Hepatocyte (in vitro differentiated cells): ENCODE data around the gene CFAP53.

Experiments used
- CTCF ChIP-seq: fragments of 200-600 bp; sonication (generic); IDR thresholded peaks from 2 replicates; pipeline ENCODE4 v1.5.1; 2016; ENCODE audit warnings: antibody characterized with exemption, mild to moderate bottlenecking; ENCODE audit not compliant: poor library complexity
- EZH2 ChIP-seq: fragments of 200-600 bp; sonication (generic); IDR thresholded peaks from 2 replicates; pipeline ENCODE4 v1.6.1; 2016; ENCODE audit warnings: antibody characterized with exemption, mild to moderate bottlenecking, borderline replicate concordance
- EZH2phosphoT487 ChIP-seq: fragments of 200-600 bp; sonication (generic); IDR thresholded peaks from one replicate; pipeline ENCODE4 v1.6.1; 2018; ENCODE audit warnings: antibody characterized with exemption, mild to moderate bottlenecking, low read depth, moderate library complexity; ENCODE audit not compliant: unreplicated experiment, severe bottlenecking

GRCh38 chr18:50307738-50308470 is 41.6 kb upstream of the CFAP53 start:
- TF ChIP-seq EZH2 (no peak), CTCF (no peak), EZH2phosphoT487 (no peak)
